ENCODE results near the gene TCF7L1.
"Not testable (repeated sequence)": the region's sequence is repeated elsewhere in the genome, so short reads cannot be mapped to it uniquely, and the experiment has no call there.

TCF7L1 gene

GRCh38 chr2:85324639-85325465, 191.7 kb downstream of the TCF7L1 start:
- Mint-ChIP-seq H3K4me3 (peak overlapping the region; percentile 99), H3K27ac (peak overlapping the region; percentile 100), H3K9me3 (ENCODE audit: low read depth) (no peaks in the 10 kb centered on the region), H3K4me1 (ENCODE audit: low read depth) (peaks cover 67% of the 10 kb centered on the region), H3K27me3 (no peaks in the 10 kb centered on the region), H3K36me3 (peaks cover 33% of the 10 kb centered on the region)

GRCh38 chr2:85325466-85325811, 192.2 kb downstream of the TCF7L1 start:
- Mint-ChIP-seq H3K27ac (peak overlapping the region; percentile 100), H3K36me3 (peaks cover 30% of the 10 kb centered on the region), H3K27me3 (no peaks in the 10 kb centered on the region), H3K4me1 (ENCODE audit: low read depth) (peaks cover 61% of the 10 kb centered on the region), H3K4me3 (peak overlapping the region; percentile 99), H3K9me3 (ENCODE audit: low read depth) (no peaks in the 10 kb centered on the region)

DNA sequence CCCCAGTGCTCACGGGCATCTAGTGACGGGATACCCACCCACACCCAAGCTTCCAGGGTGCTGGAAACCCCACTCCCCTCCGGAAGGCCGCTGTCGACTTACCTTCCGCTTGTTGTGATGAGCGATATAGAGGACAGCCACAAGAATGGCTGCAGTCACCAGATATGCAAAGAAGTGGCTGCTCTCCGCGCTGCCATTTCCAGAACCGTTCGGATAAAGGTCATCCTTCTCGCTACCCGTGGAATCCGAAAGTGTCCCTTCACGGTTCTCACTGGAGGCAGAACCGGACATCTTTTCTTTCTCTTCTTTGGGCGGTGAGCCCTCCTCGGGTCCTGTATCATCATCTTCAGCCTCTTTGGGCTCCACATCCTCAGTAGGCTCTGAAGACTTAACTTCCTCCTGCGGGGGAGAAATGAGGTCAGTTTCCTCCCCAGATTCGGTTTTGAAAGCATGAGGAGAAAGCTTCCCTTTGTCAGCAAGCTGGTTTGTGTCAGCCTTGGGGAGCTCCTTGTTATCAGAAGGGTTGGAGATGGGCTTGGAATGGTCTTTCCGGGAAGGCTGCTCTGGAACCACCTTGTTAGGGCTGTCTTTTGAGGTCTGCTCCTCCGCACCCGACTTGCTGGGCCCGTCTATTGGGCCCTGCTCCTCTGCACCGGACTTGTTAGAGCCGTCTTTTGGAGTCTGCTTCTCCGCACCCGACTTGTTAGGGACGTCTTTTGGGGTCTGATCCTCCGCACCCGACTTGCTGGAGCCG, 193.4 kb downstream of the TCF7L1 start:
- no peaks in the 10 kb centered on the region for H3K27me3 Mint-ChIP-seq
- H3K4me1 Mint-ChIP-seq (ENCODE audit: low read depth), result peaks cover 49% of the 10 kb centered on the region
- no peaks in the 10 kb centered on the region for H3K9me3 Mint-ChIP-seq (ENCODE audit: low read depth)
- peak overlapping the region; percentile 100 for H3K27ac Mint-ChIP-seq
- peaks cover 22% of the 10 kb centered on the region for H3K36me3 Mint-ChIP-seq
- peak overlapping the region; percentile 99 for H3K4me3 Mint-ChIP-seq

- Mint-ChIP-seq H3K4me3 (peak overlapping the region; percentile 99), H3K27me3 (no peaks in the 10 kb centered on the region), H3K4me1 (ENCODE audit: low read depth) (peaks cover 42% of the 10 kb centered on the region), H3K9me3 (ENCODE audit: low read depth) (no peaks in the 10 kb centered on the region), H3K36me3 (peaks cover 22% of the 10 kb centered on the region), H3K27ac (peak overlapping the region; percentile 100)
Measured at GRCh38 chr2:85327160-85327821, 194.1 kb downstream of the TCF7L1 start.

- no peaks in the 10 kb centered on the region for H3K9me3 Mint-ChIP-seq (ENCODE audit: low read depth)
- H3K4me3 Mint-ChIP-seq, result peak within 1 kb of the TSS; percentile 99
- H3K36me3 Mint-ChIP-seq, result peaks cover 22% of the 10 kb centered on the region
- H3K4me1 Mint-ChIP-seq (ENCODE audit: low read depth), result peaks cover 35% of the 10 kb centered on the region
- peak within 1 kb of the TSS; percentile 100 for H3K27ac Mint-ChIP-seq
- H3K27me3 Mint-ChIP-seq, result no peaks in the 10 kb centered on the region
Measured at GRCh38 chr2:85327822-85328617, 194.8 kb downstream of the TCF7L1 start, which contains the start of gene TGOLN2. TGOLN2 (minus strand) TSS chr2:85327989; CDS start chr2:85327962, 27 bp downstream.

GRCh38 chr2:85329181-85329651, 196.0 kb downstream of the TCF7L1 start:
- H3K4me3 Mint-ChIP-seq, result peak overlapping the region; percentile 56
- H3K36me3 Mint-ChIP-seq, result peaks cover 18% of the 10 kb centered on the region
- no peaks in the 10 kb centered on the region for H3K27me3 Mint-ChIP-seq
- H3K27ac Mint-ChIP-seq, result peak overlapping the region; percentile 41
- peaks cover 23% of the 10 kb centered on the region for H3K4me1 Mint-ChIP-seq (ENCODE audit: low read depth)
- H3K9me3 Mint-ChIP-seq (ENCODE audit: low read depth), result no peaks in the 10 kb centered on the region

DNA sequence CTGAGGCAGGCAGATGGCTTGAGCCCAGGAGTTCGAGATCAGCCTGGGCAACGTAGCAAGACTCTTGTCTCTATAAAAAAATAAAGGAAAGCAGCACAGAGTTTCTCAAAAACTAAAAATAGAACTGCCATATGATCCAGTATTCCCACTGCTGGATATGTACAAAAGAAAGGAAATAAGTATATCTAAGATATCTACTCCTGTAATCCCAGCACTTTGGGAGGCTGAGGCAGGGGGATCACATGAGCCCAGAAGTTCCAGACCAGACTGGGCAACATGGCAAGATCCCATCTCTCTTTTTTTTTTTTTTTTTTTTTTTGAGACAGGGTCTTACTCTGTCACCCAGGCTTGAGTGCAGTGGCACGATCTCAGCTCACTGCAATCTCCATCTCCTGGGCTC, 196.5 kb downstream of the TCF7L1 start:
- Mint-ChIP-seq H3K4me3 (peak overlapping the region; percentile 56), H3K27ac (peak overlapping the region; percentile 41)
- not testable (repeated sequence) for H3K27me3 Mint-ChIP-seq

DNA sequence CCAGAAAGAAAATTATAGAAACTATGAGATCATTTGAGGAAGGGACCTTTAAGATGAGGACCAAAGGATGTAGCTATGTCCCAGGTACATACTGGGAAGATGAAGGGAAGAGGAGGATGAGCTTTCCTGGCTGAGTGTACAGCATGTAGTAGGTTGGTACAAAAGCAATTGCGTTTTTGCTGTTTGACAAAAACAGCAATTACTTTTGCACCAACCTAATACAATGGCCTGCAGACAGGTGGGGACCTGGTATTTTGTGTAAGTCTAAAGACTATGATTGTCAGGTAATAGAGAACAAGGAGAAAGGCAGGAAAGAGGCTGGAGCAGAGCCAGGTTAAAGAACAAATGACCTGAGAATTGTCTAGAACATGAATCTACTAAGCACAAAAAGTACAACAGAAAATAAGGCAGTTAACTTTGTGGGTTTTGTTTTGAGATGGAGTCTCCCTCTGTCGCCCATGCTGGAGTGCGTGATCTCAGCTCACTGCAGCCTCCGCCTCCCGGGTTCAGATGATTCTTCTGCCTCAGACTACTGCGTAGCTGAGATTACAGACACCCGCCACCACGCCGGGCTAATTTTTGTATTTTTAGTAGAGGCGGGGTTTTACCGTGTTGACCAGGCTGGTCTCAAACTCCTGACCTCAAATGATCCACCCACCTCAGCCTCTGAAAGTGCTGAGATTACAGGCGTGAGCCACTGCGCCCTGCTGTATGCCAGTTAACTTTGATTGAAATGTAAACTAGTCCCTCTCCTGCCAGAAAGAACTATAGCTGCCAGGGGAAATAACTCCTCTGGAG, 197.8 kb downstream of the TCF7L1 start:
- Mint-ChIP-seq H3K9me3 (ENCODE audit: low read depth) (no peaks in the 10 kb centered on the region), H3K27me3 (no peaks in the 10 kb centered on the region), H3K4me3 (no peak overlapping the region), H3K4me1 (ENCODE audit: low read depth) (peaks cover 10% of the 10 kb centered on the region), H3K27ac (no peak overlapping the region), H3K36me3 (peaks cover 8% of the 10 kb centered on the region)

More for the DNA sequence above, 196.5 kb downstream of the TCF7L1 start:
- peaks cover 18% of the 10 kb centered on the region for H3K4me1 Mint-ChIP-seq (ENCODE audit: low read depth)
- not testable (repeated sequence) for H3K9me3 Mint-ChIP-seq (ENCODE audit: low read depth)
- H3K36me3 Mint-ChIP-seq, result peaks cover 18% of the 10 kb centered on the region

GRCh38 chr2:85333877-85334276, 200.7 kb downstream of the TCF7L1 start:
- not testable (repeated sequence) for H3K9me3 Mint-ChIP-seq (ENCODE audit: low read depth); H3K4me3 Mint-ChIP-seq; H3K4me1 Mint-ChIP-seq (ENCODE audit: low read depth); H3K27me3 Mint-ChIP-seq; H3K27ac Mint-ChIP-seq; H3K36me3 Mint-ChIP-seq

DNA sequence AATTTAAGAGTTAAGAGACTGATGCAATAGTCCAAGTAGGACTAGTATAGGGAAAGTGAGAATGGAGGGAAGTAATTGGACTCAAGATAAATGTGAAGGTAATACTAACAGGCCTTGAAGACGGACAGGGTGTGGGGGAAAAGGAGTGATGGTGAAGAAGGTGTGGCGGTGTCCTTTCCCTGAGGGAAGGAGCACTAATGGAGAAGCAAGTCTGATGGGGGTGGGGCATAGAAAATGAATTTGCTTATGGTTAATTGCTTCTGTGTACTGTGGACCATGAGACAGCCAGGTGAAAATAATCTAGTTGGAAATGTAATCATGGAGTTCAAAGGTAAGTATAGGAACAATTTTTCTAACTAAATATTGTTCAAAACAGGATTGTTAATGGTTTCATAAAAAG, 201.7 kb downstream of the TCF7L1 start:
- H3K9me3 Mint-ChIP-seq (ENCODE audit: low read depth), result no peaks in the 10 kb centered on the region
- H3K36me3 Mint-ChIP-seq, result no peaks in the 10 kb centered on the region
- H3K27ac Mint-ChIP-seq, result no peak overlapping the region
- no peak overlapping the region for H3K4me3 Mint-ChIP-seq
- no peaks in the 10 kb centered on the region for H3K4me1 Mint-ChIP-seq (ENCODE audit: low read depth)
- H3K27me3 Mint-ChIP-seq, result no peaks in the 10 kb centered on the region

DNA sequence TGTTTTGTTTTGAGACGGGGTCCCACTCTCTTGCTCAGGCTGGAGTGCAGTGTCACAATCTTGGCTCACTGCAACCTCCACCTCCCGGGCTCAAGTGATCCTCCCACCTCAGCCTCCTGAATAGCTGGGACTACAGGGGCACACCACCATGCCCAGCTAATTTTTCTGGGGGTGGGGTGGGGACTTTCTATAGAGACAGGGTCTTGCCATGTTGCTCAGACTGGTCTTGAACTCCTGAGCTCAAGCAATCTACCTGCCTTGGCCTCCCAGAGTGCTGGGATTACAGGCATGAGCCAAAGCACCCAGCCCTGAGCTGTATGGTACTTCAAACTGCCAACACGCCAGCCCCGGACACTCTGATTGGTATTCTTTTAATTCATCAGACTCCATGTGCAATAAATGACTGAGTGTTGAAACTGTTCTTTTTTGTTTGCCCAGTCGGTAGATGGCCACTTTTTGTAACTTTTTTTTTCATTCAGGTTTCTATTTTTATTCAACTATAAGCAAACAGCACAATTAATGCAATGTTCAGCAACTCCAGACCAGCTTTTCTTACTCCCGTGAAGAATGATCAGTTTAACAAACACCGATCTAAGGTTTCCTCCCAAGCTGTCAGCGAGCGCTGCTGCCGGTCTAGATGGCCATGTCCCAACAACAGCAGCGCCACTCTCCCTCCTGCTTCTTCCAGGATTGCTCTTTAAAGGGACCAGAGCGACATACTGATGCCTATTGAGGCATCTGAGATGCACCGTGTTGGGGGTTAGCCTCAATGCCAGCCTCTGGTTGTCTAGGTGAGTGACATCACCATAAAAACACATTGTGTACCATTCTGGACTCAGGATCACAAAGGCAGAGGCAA, 207.1 kb downstream of the TCF7L1 start:
- H3K36me3 Mint-ChIP-seq, result peaks cover 11% of the 10 kb centered on the region
- H3K27ac Mint-ChIP-seq, result no peak overlapping the region
- no peak overlapping the region for H3K4me3 Mint-ChIP-seq
- H3K4me1 Mint-ChIP-seq (ENCODE audit: low read depth), result no peaks in the 10 kb centered on the region
- H3K9me3 Mint-ChIP-seq (ENCODE audit: low read depth), result no peaks in the 10 kb centered on the region
- no peaks in the 10 kb centered on the region for H3K27me3 Mint-ChIP-seq

DNA sequence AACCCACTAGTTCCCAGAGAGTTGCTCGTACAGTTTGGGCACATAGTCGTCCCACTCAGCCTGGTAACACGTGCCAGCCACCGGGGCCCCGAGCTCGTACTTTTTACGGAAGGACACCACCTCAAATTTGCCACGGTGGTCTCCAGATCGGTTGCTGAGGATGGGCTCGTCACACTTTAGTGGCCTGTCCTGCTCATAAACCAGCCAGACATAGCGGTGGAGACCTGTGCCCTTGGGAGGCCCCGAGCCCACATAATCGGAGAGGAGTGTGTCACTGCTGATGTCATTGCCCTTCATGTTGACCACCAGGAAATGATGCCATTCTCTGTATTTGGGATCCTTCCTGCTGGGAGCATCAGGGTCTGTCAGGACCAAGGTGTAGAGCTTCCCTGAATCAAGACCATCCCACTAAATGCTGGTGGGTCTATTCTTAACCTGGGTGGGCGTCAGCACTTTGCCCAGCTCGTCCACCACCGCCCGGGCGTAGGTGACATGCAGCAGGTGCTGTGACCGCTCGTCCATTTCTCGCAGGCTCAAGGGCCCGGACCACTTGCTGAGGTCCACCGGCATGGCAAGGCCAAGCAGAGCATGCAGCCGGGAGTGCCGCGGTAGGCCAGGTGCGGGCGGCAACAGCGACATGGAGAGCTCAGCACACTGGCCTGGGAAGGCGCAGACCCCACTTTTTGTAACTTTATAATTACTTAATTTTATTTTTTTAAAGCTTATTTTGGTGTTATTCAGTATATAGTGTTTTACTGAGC, 208.3 kb downstream of the TCF7L1 start:
- Mint-ChIP-seq H3K9me3 (ENCODE audit: low read depth) (no peaks in the 10 kb centered on the region), H3K4me1 (ENCODE audit: low read depth) (no peaks in the 10 kb centered on the region), H3K27ac (no peak overlapping the region), H3K27me3 (no peaks in the 10 kb centered on the region), H3K4me3 (no peak overlapping the region), H3K36me3 (peaks cover 11% of the 10 kb centered on the region)
